ENCODE measurements around the gene MDM2. TPM values are rescaled to one million over a fixed set of nuclear protein-coding genes. Genes with fewer than 3 reads are reported as not detected.
A peak's percentile ranks its signal among the peaks of the same experiment; 100 is the strongest.

Gene MDM2
- total RNA-seq, 4 donors from 2014 or later, result 47.5 to 79.2 (median 57.4) TPM

DNA sequence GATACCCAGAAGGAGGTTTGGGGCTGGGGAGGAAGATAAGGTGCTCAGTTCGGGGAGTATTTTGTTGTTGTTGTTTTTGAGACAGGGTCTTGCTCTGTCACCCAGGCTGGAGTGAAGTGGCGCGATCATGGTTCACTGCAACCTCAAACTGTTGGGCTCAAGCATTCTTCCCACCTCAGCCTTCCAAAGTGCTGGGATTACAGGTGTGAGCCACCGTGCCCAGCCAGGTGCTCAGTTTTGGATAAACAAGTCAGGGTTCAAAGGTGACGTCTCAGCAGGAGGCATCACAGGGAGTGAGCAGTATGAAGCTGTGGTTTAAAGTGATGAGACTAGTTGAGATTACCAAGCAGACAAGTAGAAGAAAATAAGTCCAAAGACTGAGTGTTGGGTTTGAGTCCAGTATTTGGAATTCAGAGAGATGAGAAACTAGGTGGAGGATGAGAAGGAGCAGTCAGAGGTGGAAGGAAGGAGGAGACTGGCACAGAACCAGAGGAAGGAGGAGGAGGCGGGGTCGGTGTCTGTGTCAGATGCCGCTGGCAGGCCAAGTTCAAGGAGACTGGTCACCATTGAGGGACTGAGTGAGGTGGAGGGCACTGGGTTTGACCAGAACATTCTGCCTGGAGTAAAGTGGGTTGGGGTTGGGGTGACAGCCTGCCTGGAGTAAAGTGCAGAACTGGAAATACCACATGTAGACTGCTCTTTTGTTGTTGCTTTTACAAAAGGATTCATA, 45.9 kb upstream of the MDM2 start:
- Histone ChIP-seq H3K9me3 (no peaks in the 10 kb centered on the region), H3K4me3 (no peak overlapping the region), H3K36me3 (peaks cover 0 to 83% of the 10 kb centered on the region in 2 donors), H3K27ac (no peak overlapping the region), H3K4me1 (peaks cover 0 to 4% (median 0%) of the 10 kb centered on the region in 3 donors), H3K27me3 (no peaks in the 10 kb centered on the region)
- peak; percentile 16 for ATAC-seq
- TF ChIP-seq POLR2A (IDR thresholded peaks at IDR 0.05) (no peak), POLR2AphosphoS5 (IDR thresholded peaks at IDR 0.05) (no peak), EP300 (IDR thresholded peaks at IDR 0.05) (no peak)
- TF ChIP-seq, protein P1, sequence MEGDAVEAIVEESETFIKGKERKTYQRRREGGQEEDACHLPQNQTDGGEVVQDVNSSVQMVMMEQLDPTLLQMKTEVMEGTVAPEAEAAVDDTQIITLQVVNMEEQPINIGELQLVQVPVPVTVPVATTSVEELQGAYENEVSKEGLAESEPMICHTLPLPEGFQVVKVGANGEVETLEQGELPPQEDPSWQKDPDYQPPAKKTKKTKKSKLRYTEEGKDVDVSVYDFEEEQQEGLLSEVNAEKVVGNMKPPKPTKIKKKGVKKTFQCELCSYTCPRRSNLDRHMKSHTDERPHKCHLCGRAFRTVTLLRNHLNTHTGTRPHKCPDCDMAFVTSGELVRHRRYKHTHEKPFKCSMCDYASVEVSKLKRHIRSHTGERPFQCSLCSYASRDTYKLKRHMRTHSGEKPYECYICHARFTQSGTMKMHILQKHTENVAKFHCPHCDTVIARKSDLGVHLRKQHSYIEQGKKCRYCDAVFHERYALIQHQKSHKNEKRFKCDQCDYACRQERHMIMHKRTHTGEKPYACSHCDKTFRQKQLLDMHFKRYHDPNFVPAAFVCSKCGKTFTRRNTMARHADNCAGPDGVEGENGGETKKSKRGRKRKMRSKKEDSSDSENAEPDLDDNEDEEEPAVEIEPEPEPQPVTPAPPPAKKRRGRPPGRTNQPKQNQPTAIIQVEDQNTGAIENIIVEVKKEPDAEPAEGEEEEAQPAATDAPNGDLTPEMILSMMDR (IDR thresholded peaks at IDR 0.05), result no peak
- 33 to 86% methylated on average over 1 to 6 of the region's 8 CpGs for WGBS, 2 donors (ENCODE audit: low coverage in 1 of 2)

DNA sequence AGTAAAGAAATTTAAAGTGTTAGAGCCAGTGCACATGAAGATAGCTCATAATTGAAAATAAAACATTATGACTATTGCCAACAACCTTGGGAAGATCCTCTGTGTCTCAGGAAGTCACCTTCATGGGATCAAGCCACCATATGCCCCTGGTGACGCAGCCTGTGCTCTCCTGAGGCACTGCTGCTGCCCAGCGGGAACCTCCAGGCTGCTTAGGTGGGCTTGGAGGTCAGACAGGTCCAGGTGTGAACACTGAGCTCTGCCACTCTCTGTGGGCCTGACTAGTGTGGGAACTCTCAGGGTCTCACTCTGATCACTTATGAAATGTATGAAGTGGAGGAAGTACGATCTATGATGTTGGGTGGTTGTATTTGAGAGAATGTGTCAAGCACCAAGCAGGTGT, 45.3 kb upstream of the MDM2 start:
- Histone ChIP-seq H3K36me3 (peaks cover 0 to 86% of the 10 kb centered on the region in 2 donors), H3K27me3 (no peaks in the 10 kb centered on the region), H3K4me3 (no peak overlapping the region), H3K9me3 (no peaks in the 10 kb centered on the region), H3K4me1 (peaks cover 0 to 4% (median 0%) of the 10 kb centered on the region in 3 donors), H3K27ac (no peak overlapping the region)
- TF ChIP-seq, protein P1 (IDR thresholded peaks at IDR 0.05), result no peak
- TF ChIP-seq EP300 (IDR thresholded peaks at IDR 0.05) (no peak), POLR2AphosphoS5 (IDR thresholded peaks at IDR 0.05) (no peak), POLR2A (IDR thresholded peaks at IDR 0.05) (no peak)
- no peak for ATAC-seq
- 80 to 100% methylated on average over 1 to 2 of the region's 3 CpGs for WGBS, 2 donors (ENCODE audit: low coverage in 1 of 2)

DNA sequence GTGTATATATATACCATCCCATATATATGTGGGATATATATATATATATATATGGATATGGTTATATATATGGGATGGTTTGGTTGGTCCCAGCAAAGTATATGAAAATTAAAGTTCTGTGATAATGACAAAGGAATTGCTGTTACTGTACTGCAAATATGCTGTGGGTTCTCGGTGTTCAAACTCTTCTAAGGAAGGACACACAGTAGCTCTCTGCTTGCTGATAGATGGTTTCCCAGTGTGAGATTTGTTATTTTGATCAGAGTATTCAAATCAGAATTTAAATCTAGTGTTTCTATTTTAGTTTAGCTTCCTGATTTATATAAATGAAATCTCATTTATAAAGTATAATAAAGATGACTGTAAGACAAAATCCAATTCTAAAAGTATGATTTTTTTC, 42.3 kb upstream of the MDM2 start:
- WGBS, 2 donors (ENCODE audit: low coverage in 1 of 2), result 100% methylated on average over 1 of the region's 1 CpG
- peaks cover 0 to 76% of the 10 kb centered on the region in 2 donors for H3K36me3 ChIP-seq
- no peaks in the 10 kb centered on the region for H3K27me3 ChIP-seq
- peaks cover 0 to 4% (median 0%) of the 10 kb centered on the region in 3 donors for H3K4me1 ChIP-seq
- TF ChIP-seq POLR2A (IDR thresholded peaks at IDR 0.05), result no peak
- no peak for TF ChIP-seq EP300 (IDR thresholded peaks at IDR 0.05)
- TF ChIP-seq POLR2AphosphoS5 (IDR thresholded peaks at IDR 0.05), result no peak
- TF ChIP-seq, protein P1 (IDR thresholded peaks at IDR 0.05), result no peak
- no peaks in the 10 kb centered on the region for H3K9me3 ChIP-seq
- H3K27ac ChIP-seq, result no peak overlapping the region
- no peak for ATAC-seq
- no peak overlapping the region for H3K4me3 ChIP-seq

DNA sequence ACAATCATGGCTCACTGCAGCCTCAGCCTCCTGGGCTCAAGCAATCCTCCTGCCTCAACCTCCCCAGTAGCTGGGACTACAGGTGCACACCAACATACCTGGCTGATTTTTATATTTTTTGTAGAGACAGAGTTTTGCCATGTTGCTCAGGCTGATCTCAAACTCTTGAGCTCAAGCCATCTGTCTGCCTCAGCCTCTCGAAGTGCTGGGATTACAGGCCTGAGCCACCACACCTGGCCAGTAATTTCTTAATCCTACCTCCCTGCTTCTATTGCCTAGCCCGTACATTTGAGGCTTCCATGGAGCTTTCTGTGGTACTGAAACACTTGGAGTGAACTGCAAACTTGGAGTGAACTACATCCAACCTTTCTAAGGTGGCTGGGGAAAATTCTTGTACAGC, 41.3 kb upstream of the MDM2 start:
- TF ChIP-seq EP300 (IDR thresholded peaks at IDR 0.05) (no peak), POLR2AphosphoS5 (IDR thresholded peaks at IDR 0.05) (no peak), POLR2A (IDR thresholded peaks at IDR 0.05) (no peak)
- TF ChIP-seq, protein P1 (IDR thresholded peaks at IDR 0.05), result no peak
- ATAC-seq, result no peak
- H3K36me3 ChIP-seq, result peaks cover 0 to 66% of the 10 kb centered on the region in 2 donors
- H3K27ac ChIP-seq, result no peak overlapping the region
- H3K9me3 ChIP-seq, result no peaks in the 10 kb centered on the region
- WGBS, 2 donors (ENCODE audit: low coverage in 1 of 2), result 67 to 100% methylated on average over 1 of the region's 2 CpGs
- no peaks in the 10 kb centered on the region for H3K27me3 ChIP-seq
- no peak overlapping the region for H3K4me3 ChIP-seq
- H3K4me1 ChIP-seq, result no peaks in the 10 kb centered on the region

DNA sequence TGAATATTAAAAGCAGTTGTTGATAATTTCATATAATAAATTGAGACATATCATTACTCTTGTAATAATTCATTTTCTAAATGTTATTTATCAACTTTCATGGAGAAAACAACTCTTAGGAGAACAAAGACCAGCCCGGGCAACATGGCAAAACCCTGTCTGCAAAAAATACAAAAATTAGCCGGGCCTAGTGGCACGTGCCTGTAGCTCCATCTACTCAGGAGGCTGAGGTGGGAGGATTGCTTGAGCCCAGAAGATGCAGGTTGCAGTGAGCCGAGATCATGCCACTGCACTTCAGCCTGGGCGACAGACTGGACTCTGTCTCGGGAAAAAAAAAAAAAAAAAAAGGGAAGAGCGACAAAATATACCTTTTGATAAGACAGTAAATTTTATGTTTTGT, 40.8 kb upstream of the MDM2 start:
- no peak for TF ChIP-seq POLR2AphosphoS5 (IDR thresholded peaks at IDR 0.05)
- TF ChIP-seq EP300 (IDR thresholded peaks at IDR 0.05), result no peak
- no peak for TF ChIP-seq POLR2A (IDR thresholded peaks at IDR 0.05)
- TF ChIP-seq, protein P1 (IDR thresholded peaks at IDR 0.05), result no peak
- H3K4me1 ChIP-seq, result no peaks in the 10 kb centered on the region
- H3K27me3 ChIP-seq, result no peaks in the 10 kb centered on the region
- ATAC-seq, result no peak
- H3K36me3 ChIP-seq, result peaks cover 0 to 62% of the 10 kb centered on the region in 2 donors
- 94 to 100% methylated on average over 4 to 7 of the region's 7 CpGs for WGBS, 2 donors (ENCODE audit: low coverage in 1 of 2)
- H3K27ac ChIP-seq, result no peak overlapping the region
- no peak overlapping the region for H3K4me3 ChIP-seq
- no peaks in the 10 kb centered on the region for H3K9me3 ChIP-seq

Measured in gastroesophageal sphincter (tissue), 4 donors.